Endothelial cell of umbilical vein (primary cell): ENCODE results near the gene AVPR2. TPM values are rescaled to one million over a fixed set of nuclear protein-coding genes. Genes with fewer than 3 reads are reported as not detected.

Experiments used
- BruUV-seq: library from RNA; stranded (reverse); fragments of 400-500 nt; replicated peaks from 2 replicates; lab custom pipeline; 2021; lab: Mats Ljungman, UMichigan
- CTCF ChIA-PET: fragments of 300-600, 350-600 bp; sonication (Branson Sonifier 250); formaldehyde crosslinking; loops from one replicate; lab custom pipeline; 2021; ENCODE audit warnings: antibody characterized with exemption, inconsistent platforms; lab: Charles Lee
- POLR2A ChIA-PET: fragments of 300-600, 350-600 bp; sonication (Branson Sonifier 250); formaldehyde crosslinking; loops from one replicate; lab custom pipeline; 2021; ENCODE audit warnings: antibody characterized with exemption, inconsistent platforms; lab: Charles Lee
- DNase-seq: peaks from one replicate; pipeline ENCODE4 v3.0.0-alpha.2; 2011; ENCODE audit warnings: low read depth, low spot score
- FAIRE-seq: peaks from 2 replicates; lab custom pipeline; 2011; peaks lifted over from hg19 to GRCh38; lab: Jason Lieb, UNC
- H2AFZ ChIP-seq: 2 replicates; pipeline ENCODE4 v1.6.0; 2012; ENCODE audit warnings: low read depth, low read length, control low read depth, inconsistent platforms
- H3K27ac ChIP-seq: 2 replicates; pipeline ENCODE4 v1.5.1; 2011; ENCODE audit warnings: low read depth, mild to moderate bottlenecking, control low read depth, low read length, moderate library complexity; ENCODE audit not compliant: insufficient read depth
- H3K27me3 ChIP-seq, 2 experiments: 2 replicates each; pipeline versions ENCODE4 v1.6.0 to v1.6.1; 2011; ENCODE audit warnings: low read length in 2 of 2, mixed read lengths in 1 of 2; ENCODE audit not compliant: control insufficient read depth in 2 of 2, insufficient read depth in 2 of 2
- H3K36me3 ChIP-seq, 2 experiments: 2 replicates in 1 of 2; 3 replicates in 1 of 2; pipeline ENCODE4 v1.5.1; 2011; ENCODE audit warnings: low read length in 2 of 2, mild to moderate bottlenecking in 1 of 2, moderate library complexity in 1 of 2; ENCODE audit not compliant: control insufficient read depth in 2 of 2, insufficient read depth in 2 of 2; ENCODE audit errors: extremely low read depth in 1 of 2
- H3K4me1 ChIP-seq: 3 replicates; pipeline ENCODE4 v1.5.1; 2011; ENCODE audit warnings: mild to moderate bottlenecking, low read length; ENCODE audit not compliant: control insufficient read depth, insufficient read depth; ENCODE audit errors: extremely low read depth
- H3K4me2 ChIP-seq: 2 replicates; pipeline ENCODE4 v1.6.1; 2011; ENCODE audit warnings: low read length, control low read depth, mixed read lengths; ENCODE audit not compliant: insufficient read depth
- H3K4me3 ChIP-seq, 3 experiments: fragments of 200-600 bp in 1 of 3; sonication (generic), shearing (Covaris generic) in 1 of 3; replicated peaks in 1 of 3; 2 replicates each; pipeline ENCODE4 v1.5.1; 2011 to 2016; ENCODE audit warnings: control low read depth in 3 of 3, low read length in 3 of 3, mild to moderate bottlenecking in 2 of 3, inconsistent platforms in 1 of 3, low read depth in 1 of 3, moderate library complexity in 1 of 3; ENCODE audit not compliant: insufficient read depth in 1 of 3
- H3K79me2 ChIP-seq: 2 replicates; pipeline ENCODE4 v1.6.0; 2012; ENCODE audit warnings: low read length, inconsistent platforms; ENCODE audit not compliant: control insufficient read depth, insufficient read depth
- H3K9ac ChIP-seq: replicated peaks from 2 replicates; pipeline ENCODE3; 2011; ENCODE audit warnings: low read length, control low read depth; ENCODE audit not compliant: insufficient read depth; ENCODE audit errors: extremely low read depth
- H3K9me1 ChIP-seq: replicated peaks from 3 replicates; pipeline ENCODE4 v1.6.0; 2011; ENCODE audit warnings: mild to moderate bottlenecking, low read length; ENCODE audit not compliant: control insufficient read depth, insufficient read depth; ENCODE audit errors: extremely low read depth
- H3K9me3 ChIP-seq: replicated peaks from 2 replicates; pipeline ENCODE4 v1.5.1; 2012; ENCODE audit warnings: low read length, inconsistent platforms; ENCODE audit not compliant: control insufficient read depth, insufficient read depth
- H4K20me1 ChIP-seq: replicated peaks from 2 replicates; pipeline ENCODE3; 2011; ENCODE audit warnings: mild to moderate bottlenecking, low read length; ENCODE audit not compliant: control insufficient read depth, insufficient read depth; ENCODE audit errors: extremely low read depth
- CTCF ChIP-seq, 2 donors: IDR thresholded peaks; 1 replicate in 1 of 2; 2 replicates in 1 of 2; pipeline ENCODE4 v1.5.1; 2011; ENCODE audit warnings: low read length in 2 of 2, mild to moderate bottlenecking in 2 of 2, moderate library complexity in 2 of 2, control low read depth in 1 of 2, inconsistent platforms in 1 of 2, low read depth in 1 of 2; ENCODE audit not compliant: insufficient read depth in 1 of 2; ENCODE audit errors: extremely low read depth in 1 of 2
- EZH2 ChIP-seq: IDR thresholded peaks from 2 replicates; pipeline ENCODE4 v1.6.1; 2012; ENCODE audit warnings: borderline replicate concordance, low read depth, mild to moderate bottlenecking, moderate library complexity, low read length, inconsistent platforms; ENCODE audit not compliant: severe bottlenecking
- FOS ChIP-seq: IDR thresholded peaks from 2 replicates; pipeline ENCODE4 v1.6.1; 2011; ENCODE audit warnings: mild to moderate bottlenecking, low read length, moderate library complexity, borderline replicate concordance; ENCODE audit not compliant: insufficient read depth
- GATA2 ChIP-seq: IDR thresholded peaks from 2 replicates; pipeline ENCODE4 v1.7.0; 2011; ENCODE audit warnings: low read depth, mild to moderate bottlenecking, moderate library complexity, mixed read lengths, low read length; ENCODE audit not compliant: insufficient read length, insufficient read depth
- JUN ChIP-seq: IDR thresholded peaks from 2 replicates; pipeline ENCODE4 v1.6.1; 2011; ENCODE audit warnings: borderline replicate concordance, low read depth; ENCODE audit not compliant: insufficient read length, insufficient read depth
- MAX ChIP-seq: IDR thresholded peaks from 2 replicates; pipeline ENCODE4 v1.6.1; 2011; ENCODE audit not compliant: insufficient read depth, insufficient read length
- MYC ChIP-seq: IDR thresholded peaks from one replicate; pipeline ENCODE4 v1.6.1; 2011; ENCODE audit warnings: mild to moderate bottlenecking, low read depth, low read length
- POLR2A ChIP-seq: IDR thresholded peaks from 2 replicates; pipeline ENCODE4 v1.6.1; 2012; ENCODE audit warnings: low read depth, mild to moderate bottlenecking, control low read depth, low read length
- POLR2AphosphoS5 ChIP-seq: IDR thresholded peaks from 2 replicates; pipeline ENCODE4 v1.6.1; 2012; ENCODE audit warnings: low read depth, mild to moderate bottlenecking, control low read depth, low read length, moderate library complexity; ENCODE audit not compliant: insufficient read depth
- dilution Hi-C: fragments of 300-500 bp; cut with MboI; formaldehyde crosslinking; loops from one replicate; pipeline ENCODE4 v1.15.0; 2019; ENCODE audit warnings: low sequenced_read_pairs; ENCODE audit not compliant: extremely low pct_ligation_motif_present
- intact Hi-C: fragments of 100-400 bp; cut with micrococcal nuclease; formaldehyde crosslinking; loops from one replicate; pipeline ENCODE4 v1.10.0; 2022
- polyA plus RNA-seq, 4 experiments: library from polyadenylated mRNA; depleted of rRNA in 3 of 4; stranded (reverse) in 3 of 4; unstranded in 1 of 4; fragments of >200 nt; gene quantifications; 2 replicates each; pipeline versions ENCODE4 v1.2.1 to v1.2.3, GENCODE V29; 2011 to 2012; ENCODE audit warnings: missing spikeins in 1 of 4
- total RNA-seq: library from RNA; stranded (reverse); gene quantifications from 2 replicates; pipeline ENCODE4 v1.2.3, GENCODE V29; 2021

AVPR2 gene
- total and polyA plus RNA-seq, 2 donors (not counting 3 experiments of a cell fraction or from before 2014, with no cell fraction given), result not detected

- CTCF ChIA-PET, result no interaction called here
These were observed 41.1 kb upstream of the AVPR2 start for GRCh38 chrX:153863251-153863991.

More at GRCh38 chrX:153863251-153863991, 41.1 kb upstream of the AVPR2 start:
- Histone ChIP-seq H4K20me1 (no peaks in the 10 kb centered on the region), H3K4me2 (no peak overlapping the region), H3K4me3 (no peak overlapping the region), H3K79me2 (no peaks in the 10 kb centered on the region), H3K9me3 (no peaks in the 10 kb centered on the region), H3K36me3 (no peaks in the 10 kb centered on the region), H3K4me1 (no peaks in the 10 kb centered on the region), H3K27me3 (no peaks in the 10 kb centered on the region), H3K9me1 (no peaks in the 10 kb centered on the region), H3K27ac (no peak overlapping the region), H3K9ac (no peak overlapping the region), H2AFZ (no peak overlapping the region)
- DNase-seq, result no peak
- FAIRE-seq, result no peak
- no TSS peak for BruUV-seq
- intact Hi-C loops (no loop called here), dilution Hi-C loops (no loop called here)
- no peak for TF ChIP-seq MAX
- no peak for TF ChIP-seq MYC
- no peak for TF ChIP-seq CTCF (IDR thresholded peaks at IDR 0.05; ENCODE audit: extremely low read depth in 1 of 2, insufficient read depth in 1 of 2, low read depth in 1 of 2, low read length in 2 of 2)
- no peak for TF ChIP-seq GATA2
- TF ChIP-seq POLR2A, result no peak
- no peak for TF ChIP-seq FOS
- TF ChIP-seq JUN, result no peak
- no peak for TF ChIP-seq POLR2AphosphoS5
- no peak for TF ChIP-seq EZH2
- POLR2A ChIA-PET, result no interaction called here
